Stimulated activated CD8-positive, alpha-beta memory T cell treated with anti-CD3 and anti-CD28 coated beads, Interleukin-15, amount 100 ng/mL, for 4 hours (primary cell): ENCODE data around the gene PLXNA4.

ENCODE experiments used
- DNase-seq, 2 donors: peaks; one replicate each; pipeline ENCODE4 v3.0.0-alpha.2; 2020; ENCODE audit warnings: low read depth in 2 of 2

Gene PLXNA4

GRCh38 chr7:132471515-132471914, 104.8 kb downstream of the PLXNA4 start:
- DNase-seq: no peak

GRCh38 chr7:132469681-132470080, 106.6 kb downstream of the PLXNA4 start:
- no peak for DNase-seq

GRCh38 chr7:132469264-132469663, 107.0 kb downstream of the PLXNA4 start:
- DNase-seq: no peak

- DNase-seq: no peak
These were observed 109.9 kb downstream of the PLXNA4 start for GRCh38 chr7:132466367-132466766.

GRCh38 chr7:132465516-132465915, 110.8 kb downstream of the PLXNA4 start:
- DNase-seq: no peak

- no peak for DNase-seq
These were observed 111.5 kb downstream of the PLXNA4 start for GRCh38 chr7:132464740-132465139.

- DNase-seq: no peak
These were observed 112.3 kb downstream of the PLXNA4 start for GRCh38 chr7:132463922-132464321.

GRCh38 chr7:132462478-132462877, 113.8 kb downstream of the PLXNA4 start:
- DNase-seq: no peak

GRCh38 chr7:132461032-132461592, 115.2 kb downstream of the PLXNA4 start:
- no peak for DNase-seq

- no peak for DNase-seq
These were observed 117.5 kb downstream of the PLXNA4 start for GRCh38 chr7:132458729-132459128.

GRCh38 chr7:132457658-132458057, 118.6 kb downstream of the PLXNA4 start:
- DNase-seq: no peak

GRCh38 chr7:132456418-132456817, 119.9 kb downstream of the PLXNA4 start:
- no peak for DNase-seq

- no peak for DNase-seq
These were observed 120.9 kb downstream of the PLXNA4 start for GRCh38 chr7:132455378-132455777.

- DNase-seq: no peak
These were observed 122.4 kb downstream of the PLXNA4 start for GRCh38 chr7:132453826-132454225.

GRCh38 chr7:132451161-132451560, 125.1 kb downstream of the PLXNA4 start:
- no peak for DNase-seq

- no peak for DNase-seq
These were observed 125.6 kb downstream of the PLXNA4 start for GRCh38 chr7:132450696-132451095.

GRCh38 chr7:132450188-132450587, 126.1 kb downstream of the PLXNA4 start:
- DNase-seq: no peak

GRCh38 chr7:132446666-132447278, 129.5 kb downstream of the PLXNA4 start:
- no peak for DNase-seq

- DNase-seq: no peak
These were observed 130.0 kb downstream of the PLXNA4 start for GRCh38 chr7:132446260-132446659.

- DNase-seq: no peak
These were observed 132.3 kb downstream of the PLXNA4 start for GRCh38 chr7:132443761-132444520.

- DNase-seq: no peak
These were observed 134.3 kb downstream of the PLXNA4 start for GRCh38 chr7:132441935-132442334.

GRCh38 chr7:132440151-132440550, 136.1 kb downstream of the PLXNA4 start:
- DNase-seq: no peak

- no peak for DNase-seq
These were observed 137.3 kb downstream of the PLXNA4 start for GRCh38 chr7:132438926-132439325.
